ENCODE measurements around the gene TAC4.

DNA sequence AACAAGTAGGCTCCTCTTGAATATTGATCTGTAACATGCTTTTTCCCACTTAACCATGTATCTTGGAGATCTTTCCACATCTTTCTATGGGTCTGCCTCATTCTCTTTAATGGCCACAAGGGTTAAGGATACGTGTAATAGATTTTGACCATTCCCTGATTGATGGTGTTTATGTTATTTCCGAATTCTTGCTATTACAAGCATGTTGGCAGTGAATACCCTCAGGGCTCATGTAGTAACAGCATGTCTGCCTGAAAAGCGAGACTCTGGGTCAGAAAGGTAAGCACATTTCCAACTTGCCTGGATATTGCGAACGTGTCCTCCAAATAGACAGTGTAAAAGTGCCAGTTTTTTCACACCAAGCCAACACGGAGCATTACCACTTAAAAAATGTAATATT, 5.0 kb downstream of the TAC4 start:
- TF ChIP-seq JUND (IDR thresholded peaks at IDR 0.05; ENCODE audit: low read depth, low read length): no peak
- TF ChIP-seq BRCA1 (IDR thresholded peaks at IDR 0.05; ENCODE audit: low read depth, low read length): no peak
- TF ChIP-seq, protein P1, sequence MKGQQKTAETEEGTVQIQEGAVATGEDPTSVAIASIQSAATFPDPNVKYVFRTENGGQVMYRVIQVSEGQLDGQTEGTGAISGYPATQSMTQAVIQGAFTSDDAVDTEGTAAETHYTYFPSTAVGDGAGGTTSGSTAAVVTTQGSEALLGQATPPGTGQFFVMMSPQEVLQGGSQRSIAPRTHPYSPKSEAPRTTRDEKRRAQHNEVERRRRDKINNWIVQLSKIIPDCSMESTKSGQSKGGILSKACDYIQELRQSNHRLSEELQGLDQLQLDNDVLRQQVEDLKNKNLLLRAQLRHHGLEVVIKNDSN (IDR thresholded peaks at IDR 0.05; ENCODE audit: borderline replicate concordance, extremely low read length, insufficient read depth, low read depth, low read length): no peak
- TF ChIP-seq GABPA (IDR thresholded peaks at IDR 0.05; ENCODE audit: low read depth): no peak
- TF ChIP-seq, protein P2, sequence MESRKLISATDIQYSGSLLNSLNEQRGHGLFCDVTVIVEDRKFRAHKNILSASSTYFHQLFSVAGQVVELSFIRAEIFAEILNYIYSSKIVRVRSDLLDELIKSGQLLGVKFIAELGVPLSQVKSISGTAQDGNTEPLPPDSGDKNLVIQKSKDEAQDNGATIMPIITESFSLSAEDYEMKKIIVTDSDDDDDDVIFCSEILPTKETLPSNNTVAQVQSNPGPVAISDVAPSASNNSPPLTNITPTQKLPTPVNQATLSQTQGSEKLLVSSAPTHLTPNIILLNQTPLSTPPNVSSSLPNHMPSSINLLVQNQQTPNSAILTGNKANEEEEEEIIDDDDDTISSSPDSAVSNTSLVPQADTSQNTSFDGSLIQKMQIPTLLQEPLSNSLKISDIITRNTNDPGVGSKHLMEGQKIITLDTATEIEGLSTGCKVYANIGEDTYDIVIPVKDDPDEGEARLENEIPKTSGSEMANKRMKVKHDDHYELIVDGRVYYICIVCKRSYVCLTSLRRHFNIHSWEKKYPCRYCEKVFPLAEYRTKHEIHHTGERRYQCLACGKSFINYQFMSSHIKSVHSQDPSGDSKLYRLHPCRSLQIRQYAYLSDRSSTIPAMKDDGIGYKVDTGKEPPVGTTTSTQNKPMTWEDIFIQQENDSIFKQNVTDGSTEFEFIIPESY (IDR thresholded peaks at IDR 0.05): no peak
- no peak for TF ChIP-seq YY1 (IDR thresholded peaks at IDR 0.05; ENCODE audit: low read depth, low read length)
